ENCODE results near the gene GULP1.

DNA sequence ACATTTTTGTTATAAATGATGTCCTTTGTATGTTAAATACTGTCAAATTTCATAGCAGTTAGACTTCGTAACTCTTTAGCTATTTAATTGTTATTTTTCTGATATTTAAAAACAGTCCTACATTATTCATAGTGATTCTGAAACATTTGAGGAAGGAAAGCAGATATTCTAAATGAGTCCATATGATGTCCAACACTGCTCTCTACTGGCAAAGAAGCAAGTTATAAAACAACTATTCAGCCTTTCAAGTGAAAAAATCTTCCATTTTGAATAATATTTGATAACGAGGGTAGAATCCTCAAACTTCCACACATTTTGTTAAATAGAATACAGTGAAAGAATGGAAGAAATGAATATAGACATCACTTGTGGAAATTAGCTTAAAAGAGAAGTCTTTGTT, 220.8 kb downstream of the GULP1 start:
- TF ChIP-seq CTCF (IDR thresholded peaks at IDR 0.05; ENCODE audit: insufficient read depth, low read depth, low read length) = peak; percentile 57
- no peak for TF ChIP-seq EZH2 (IDR thresholded peaks at IDR 0.05; ENCODE audit: insufficient read depth, low read length)

All from astrocyte (in vitro differentiated cells and primary cell).